HEK293 (cell line): Measurements from ENCODE around the gene TRAPPC1.

Source experiments
- EGR2 ChIP-seq: fragments of 450-650 bp; formaldehyde crosslinking; IDR thresholded peaks from 2 replicates; pipeline ENCODE4 v1.5.1; 2016; ENCODE audit warnings: low read depth, missing biosample characterization, missing genetic modification characterization
- HOXA7 ChIP-seq: sonication (generic); formaldehyde crosslinking; IDR thresholded peaks from 2 replicates; pipeline ENCODE4 v1.8.1; 2022; ENCODE audit warnings: missing genetic modification reagents, borderline replicate concordance
- KLF16 ChIP-seq: fragments of 450-650 bp; formaldehyde crosslinking; IDR thresholded peaks from 2 replicates; pipeline ENCODE4 v1.5.1; 2017; ENCODE audit warnings: missing biosample characterization, missing genetic modification characterization
- KLF9 ChIP-seq: fragments of 450-650 bp; formaldehyde crosslinking; IDR thresholded peaks from 2 replicates; pipeline ENCODE4 v1.5.1; 2016; ENCODE audit warnings: missing biosample characterization, missing genetic modification characterization, low read depth
- PATZ1 ChIP-seq: fragments of 450-650 bp; formaldehyde crosslinking; IDR thresholded peaks from 2 replicates; pipeline ENCODE4 v1.5.1; 2016; ENCODE audit warnings: missing biosample characterization, missing genetic modification characterization
- PRDM1 ChIP-seq: fragments of 450-650 bp; formaldehyde crosslinking; IDR thresholded peaks from 2 replicates; pipeline ENCODE4; 2016; ENCODE audit warnings: missing biosample characterization, missing genetic modification characterization
- REST ChIP-seq: fragments of 450-650 bp; formaldehyde crosslinking; IDR thresholded peaks from 2 replicates; pipeline ENCODE4 v1.5.1; 2016; ENCODE audit warnings: missing biosample characterization, missing genetic modification characterization
- SP2 ChIP-seq: fragments of 450-650 bp; formaldehyde crosslinking; IDR thresholded peaks from 2 replicates; pipeline ENCODE4 v1.5.1; 2016; ENCODE audit warnings: missing biosample characterization, missing genetic modification characterization
- SP7 ChIP-seq: fragments of 450-650 bp; formaldehyde crosslinking; IDR thresholded peaks from 2 replicates; pipeline ENCODE4 v1.5.1; 2016; ENCODE audit warnings: missing biosample characterization, missing genetic modification characterization
- ZBTB1 ChIP-seq: fragments of 450-650 bp; formaldehyde crosslinking; IDR thresholded peaks from 2 replicates; pipeline ENCODE4 v1.5.1; 2016; ENCODE audit warnings: missing biosample characterization, missing genetic modification characterization
- ZBTB26 ChIP-seq: fragments of 450-650 bp; formaldehyde crosslinking; optimal IDR thresholded peaks from 2 replicates; pipeline ENCODE3; 2016; ENCODE audit warnings: missing biosample characterization, mild to moderate bottlenecking, missing genetic modification characterization
- ZBTB48 ChIP-seq: fragments of 450-650 bp; formaldehyde crosslinking; IDR thresholded peaks from 2 replicates; pipeline ENCODE4 v1.5.1; 2016; ENCODE audit warnings: missing biosample characterization, missing genetic modification characterization
- ZBTB6 ChIP-seq: fragments of 450-650 bp; formaldehyde crosslinking; IDR thresholded peaks from 2 replicates; pipeline ENCODE4 v1.5.1; 2017; ENCODE audit warnings: missing biosample characterization, missing genetic modification characterization
- ZBTB7A ChIP-seq: fragments of 450-650 bp; formaldehyde crosslinking; IDR thresholded peaks from 2 replicates; pipeline ENCODE4 v1.5.1; 2016; ENCODE audit warnings: low read depth, missing biosample characterization, missing genetic modification characterization
- ZBTB8A ChIP-seq: fragments of 450-650 bp; formaldehyde crosslinking; IDR thresholded peaks from 2 replicates; pipeline ENCODE4 v1.5.1; 2016; ENCODE audit warnings: missing biosample characterization, missing genetic modification characterization
- ZEB2 ChIP-seq: fragments of 450-650 bp; formaldehyde crosslinking; IDR thresholded peaks from 2 replicates; pipeline ENCODE4 v1.5.1; 2016; ENCODE audit warnings: missing biosample characterization, missing genetic modification characterization
- ZNF140 ChIP-seq: fragments of 450-650 bp; formaldehyde crosslinking; IDR thresholded peaks from 2 replicates; pipeline ENCODE4 v1.5.1; 2016; ENCODE audit warnings: missing biosample characterization, missing genetic modification characterization
- ZNF26 ChIP-seq: fragments of 450-650 bp; formaldehyde crosslinking; IDR thresholded peaks from 2 replicates; pipeline ENCODE4 v1.5.1; 2016; ENCODE audit warnings: missing biosample characterization, missing genetic modification characterization
- ZNF335 ChIP-seq: fragments of 450-650 bp; formaldehyde crosslinking; conservative IDR thresholded peaks from 2 replicates; pipeline ENCODE4 v1.5.1; 2016; ENCODE audit warnings: missing biosample characterization, missing genetic modification characterization
- ZNF341 ChIP-seq: fragments of 450-650 bp; formaldehyde crosslinking; IDR thresholded peaks from 2 replicates; pipeline ENCODE4; 2016; ENCODE audit warnings: low read depth, missing biosample characterization, missing genetic modification characterization
- ZNF449 ChIP-seq: fragments of 450-650 bp; formaldehyde crosslinking; IDR thresholded peaks from 2 replicates; pipeline ENCODE4 v1.5.1; 2017; ENCODE audit warnings: missing biosample characterization, mild to moderate bottlenecking, missing genetic modification characterization, moderate library complexity
- ZNF513 ChIP-seq: fragments of 450-650 bp; IDR thresholded peaks from 2 replicates; pipeline ENCODE4 v1.5.1; 2018; ENCODE audit warnings: missing biosample characterization, missing genetic modification characterization
- ZNF529 ChIP-seq: fragments of 450-650 bp; formaldehyde crosslinking; IDR thresholded peaks from 2 replicates; pipeline ENCODE4 v1.5.1; 2017; ENCODE audit warnings: missing genetic modification characterization, missing biosample characterization; ENCODE audit not compliant: insufficient replicate concordance
- ZNF596 ChIP-seq: fragments of 450-650 bp; IDR thresholded peaks from 2 replicates; pipeline ENCODE4 v1.5.0; 2018; ENCODE audit warnings: missing biosample characterization, mild to moderate bottlenecking, missing genetic modification characterization, moderate library complexity
- ZNF600 ChIP-seq: fragments of 450-650 bp; formaldehyde crosslinking; IDR thresholded peaks from 2 replicates; pipeline ENCODE4 v1.5.1; 2016; ENCODE audit warnings: missing biosample characterization, missing genetic modification characterization
- ZNF629 ChIP-seq: fragments of 450-650 bp; formaldehyde crosslinking; IDR thresholded peaks from 2 replicates; pipeline ENCODE4 v1.5.1; 2017; ENCODE audit warnings: missing biosample characterization, missing genetic modification characterization

The TRAPPC1 gene

GRCh38 chr17:7885367-7886226, 46.1 kb downstream of the TRAPPC1 start (continued):
- TF ChIP-seq ZBTB6 (tag by site-specific recombination) (no peak), ZNF341 (tag by site-specific recombination) (peak; percentile 65), PATZ1 (peak; percentile 98), ZBTB1 (tag by site-specific recombination) (0 out of 2 replicates have a peak, but pooled peaks have one; percentile 5), REST (tag by site-specific recombination) (peak; percentile 1; the same call in 1 of the 2 replicates), PRDM1 (tag by site-specific recombination) (peak; percentile 77), ZEB2 (tag by site-specific recombination) (peak; percentile 76; the same call in 1 of the 2 replicates), ZBTB26 (peak; percentile 65), HOXA7 (no peak), SP7 (tag by site-specific recombination) (peak; percentile 77), KLF9 (tag by site-specific recombination) (peak; percentile 91), ZNF513 (tag by site-specific recombination) (peak; percentile 62; the same call in 1 of the 2 replicates), ZBTB8A (0 out of 2 replicates have a peak, but pooled peaks have one; percentile 14), ZNF600 (tag by site-specific recombination) (peak; percentile 29; the same call in 1 of the 2 replicates), ZNF26 (tag by site-specific recombination) (no peak), ZNF629 (tag by site-specific recombination) (peak; percentile 47), ZNF449 (tag by site-specific recombination) (no peak), ZNF335 (peak; percentile 90), ZBTB48 (tag by site-specific recombination) (peak; percentile 60), ZNF529 (no peak), ZNF596 (tag by site-specific recombination) (0 out of 2 replicates have a peak, but pooled peaks have one; percentile 21), ZBTB7A (tag by site-specific recombination) (0 out of 2 replicates have a peak, but pooled peaks have one; percentile 29), SP2 (tag by site-specific recombination) (peak; percentile 82), EGR2 (tag by site-specific recombination) (peak; percentile 75), KLF16 (peak; percentile 70), ZNF140 (tag by site-specific recombination) (no peak)
